ENCODE results near the gene GJA5. TPM values are rescaled to one million over a fixed set of nuclear protein-coding genes. Genes with fewer than 3 reads are reported as not detected.

The GJA5 gene
- total RNA-seq, 1 experiment from 2014 or later, result not detected

- Histone ChIP-seq H3K36me3 (no peaks in the 10 kb centered on the region), H3K9me3 (no peaks in the 10 kb centered on the region), H3K4me3 (no peak overlapping the region), H3K27me3 (no peaks in the 10 kb centered on the region)
- peak; percentile 54 for DNase-seq
These were observed 11.1 kb upstream of the GJA5 start for GRCh38 chr1:147771226-147772125.

- Histone ChIP-seq H3K9me3 (no peaks in the 10 kb centered on the region), H3K27me3 (no peaks in the 10 kb centered on the region), H3K4me3 (no peak overlapping the region), H3K36me3 (no peaks in the 10 kb centered on the region)
- DNase-seq, result no peak
These were observed 8.7 kb upstream of the GJA5 start for GRCh38 chr1:147769106-147769505.

- no peak for DNase-seq
- H3K27me3 ChIP-seq, result no peaks in the 10 kb centered on the region
- no peak overlapping the region for H3K4me3 ChIP-seq
- no peaks in the 10 kb centered on the region for H3K36me3 ChIP-seq
- no peaks in the 10 kb centered on the region for H3K9me3 ChIP-seq
These were observed 8.2 kb upstream of the GJA5 start for GRCh38 chr1:147768582-147768981.

DNA sequence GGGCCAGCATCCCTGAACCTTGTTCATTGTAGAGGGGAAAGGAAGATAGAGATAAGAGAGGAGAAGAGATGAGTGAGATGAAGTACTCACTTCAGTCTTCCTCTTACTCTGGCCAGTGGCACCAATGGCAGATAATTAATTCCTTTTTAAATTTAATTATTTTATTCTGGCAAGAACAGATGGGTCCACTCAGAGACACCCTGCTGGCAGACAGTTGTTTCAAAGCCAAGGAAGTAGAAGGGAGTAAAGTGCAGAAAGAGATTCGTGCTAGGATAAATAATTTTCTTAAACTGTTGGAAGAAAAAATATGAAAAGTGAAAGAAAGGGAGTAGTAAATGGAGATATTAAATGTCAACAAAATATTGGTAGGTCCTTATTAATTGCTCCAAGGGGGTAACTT lies 7.7 kb upstream of the GJA5 start:
- Histone ChIP-seq H3K27me3 (no peaks in the 10 kb centered on the region), H3K9me3 (no peaks in the 10 kb centered on the region), H3K36me3 (no peaks in the 10 kb centered on the region), H3K4me3 (no peak overlapping the region)
- no peak for DNase-seq

GRCh38 chr1:147762233-147763024 lies 2.0 kb upstream of the GJA5 start:
- H3K4me3 ChIP-seq, result no peak overlapping the region
- DNase-seq, result no peak
- H3K36me3 ChIP-seq, result no peaks in the 10 kb centered on the region
- no peaks in the 10 kb centered on the region for H3K9me3 ChIP-seq
- H3K27me3 ChIP-seq, result no peaks in the 10 kb centered on the region

DNA sequence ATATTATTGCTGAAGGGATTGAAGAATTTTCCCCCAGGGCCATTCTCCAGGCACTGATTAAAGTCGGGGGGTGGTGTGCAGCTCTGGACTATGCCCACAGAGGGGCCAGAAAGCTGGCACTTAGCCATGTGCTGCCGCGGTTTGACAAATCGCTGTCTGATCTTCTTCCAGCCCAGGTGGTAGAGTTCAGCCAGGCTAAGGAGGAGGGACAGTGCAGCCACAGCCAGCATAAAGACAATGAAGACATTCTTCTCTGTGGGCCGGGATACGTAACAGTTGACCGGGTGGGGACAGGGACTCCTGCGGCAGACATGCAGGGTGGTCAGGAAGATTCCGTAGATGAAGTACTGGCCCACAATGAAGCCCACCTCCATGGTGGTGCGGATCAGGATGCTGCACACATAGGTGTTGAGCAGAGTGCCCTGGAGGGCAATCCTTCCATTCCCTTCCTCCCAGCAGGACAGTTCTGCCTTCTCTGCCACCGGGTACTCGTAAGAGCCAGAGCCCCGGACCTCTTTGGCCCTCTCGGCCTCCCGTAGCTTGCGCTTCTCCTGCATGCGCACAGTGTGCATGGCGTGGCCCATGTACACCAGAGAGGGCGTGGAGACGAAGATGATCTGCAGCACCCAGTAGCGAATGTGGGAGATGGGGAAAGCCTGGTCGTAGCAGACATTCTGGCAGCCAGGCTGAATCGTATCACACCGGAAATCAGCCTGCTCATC lies 1.9 kb downstream of the GJA5 start:
- Histone ChIP-seq H3K27me3 (no peaks in the 10 kb centered on the region), H3K4me3 (no peak overlapping the region), H3K36me3 (no peaks in the 10 kb centered on the region), H3K9me3 (no peaks in the 10 kb centered on the region)
- no peak for DNase-seq

- DNase-seq, result no peak
- no peaks in the 10 kb centered on the region for H3K27me3 ChIP-seq
- H3K4me3 ChIP-seq, result no peak overlapping the region
- no peaks in the 10 kb centered on the region for H3K36me3 ChIP-seq
- H3K9me3 ChIP-seq, result no peaks in the 10 kb centered on the region
These were observed 3.1 kb downstream of the GJA5 start for GRCh38 chr1:147757015-147757990.

GRCh38 chr1:147756341-147756740 lies 4.1 kb downstream of the GJA5 start:
- H3K9me3 ChIP-seq, result no peaks in the 10 kb centered on the region
- H3K4me3 ChIP-seq, result no peak overlapping the region
- no peak for DNase-seq
- no peaks in the 10 kb centered on the region for H3K27me3 ChIP-seq
- H3K36me3 ChIP-seq, result no peaks in the 10 kb centered on the region

DNA sequence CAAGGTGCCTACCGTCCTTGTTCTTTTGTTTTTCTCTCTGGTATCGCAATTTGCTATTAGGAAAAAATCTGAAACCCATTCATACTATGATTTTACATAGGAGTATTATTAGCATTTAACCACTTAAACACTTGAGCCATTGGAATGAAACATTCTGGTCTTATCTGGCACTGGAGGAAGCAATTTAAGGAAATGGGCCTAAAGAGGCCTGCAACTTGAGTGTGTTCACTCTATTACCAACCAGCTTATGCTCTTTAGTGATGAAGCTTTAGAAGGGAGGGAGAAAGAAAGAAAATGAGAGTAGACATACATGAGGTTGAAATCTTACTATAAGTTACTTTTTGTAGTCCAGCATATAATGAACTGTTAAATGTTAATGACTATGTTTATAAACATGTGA lies 5.7 kb downstream of the GJA5 start:
- H3K9me3 ChIP-seq, result no peaks in the 10 kb centered on the region
- H3K36me3 ChIP-seq, result no peaks in the 10 kb centered on the region
- no peak for DNase-seq
- no peaks in the 10 kb centered on the region for H3K27me3 ChIP-seq
- H3K4me3 ChIP-seq, result no peak overlapping the region

- no peak for DNase-seq
These were observed 7.3 kb downstream of the GJA5 start for GRCh38 chr1:147753081-147753480.

GRCh38 chr1:147752511-147752910 lies 7.9 kb downstream of the GJA5 start:
- no peaks in the 10 kb centered on the region for H3K27me3 ChIP-seq
- H3K4me3 ChIP-seq, result no peak overlapping the region
- no peaks in the 10 kb centered on the region for H3K36me3 ChIP-seq
- H3K9me3 ChIP-seq, result no peaks in the 10 kb centered on the region
- DNase-seq, result no peak

More at GRCh38 chr1:147753081-147753480, 7.3 kb downstream of the GJA5 start:
- Histone ChIP-seq H3K27me3 (no peaks in the 10 kb centered on the region), H3K4me3 (no peak overlapping the region), H3K36me3 (no peaks in the 10 kb centered on the region), H3K9me3 (no peaks in the 10 kb centered on the region)

DNA sequence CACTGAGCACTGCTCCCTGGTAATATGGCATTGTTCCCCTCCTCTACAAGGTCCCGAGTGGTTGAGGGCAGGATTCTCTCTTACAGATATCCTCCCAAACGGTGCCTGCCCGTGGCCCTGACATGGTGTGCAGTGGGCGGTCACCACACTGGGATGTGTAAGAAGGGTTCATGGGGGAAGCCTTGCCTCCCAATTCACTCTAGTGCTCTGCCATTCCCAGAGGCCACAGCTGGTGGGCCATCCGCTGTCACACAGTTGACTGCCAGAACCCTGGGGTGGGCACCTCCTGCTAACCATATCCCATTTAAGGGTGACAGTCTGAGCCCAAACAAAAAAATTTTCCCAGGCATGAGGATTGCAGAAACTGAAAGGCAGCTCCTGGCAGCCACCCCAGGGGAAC lies 9.1 kb downstream of the GJA5 start:
- DNase-seq, result no peak

GRCh38 chr1:147750618-147751217 lies 9.7 kb downstream of the GJA5 start:
- no peak for DNase-seq
- no peak overlapping the region for H3K4me3 ChIP-seq
- no peaks in the 10 kb centered on the region for H3K9me3 ChIP-seq
- no peaks in the 10 kb centered on the region for H3K27me3 ChIP-seq
- H3K36me3 ChIP-seq, result no peaks in the 10 kb centered on the region

More for the DNA sequence above, 9.1 kb downstream of the GJA5 start:
- no peaks in the 10 kb centered on the region for H3K36me3 ChIP-seq
- no peaks in the 10 kb centered on the region for H3K9me3 ChIP-seq
- H3K4me3 ChIP-seq, result no peak overlapping the region
- no peaks in the 10 kb centered on the region for H3K27me3 ChIP-seq

DNA sequence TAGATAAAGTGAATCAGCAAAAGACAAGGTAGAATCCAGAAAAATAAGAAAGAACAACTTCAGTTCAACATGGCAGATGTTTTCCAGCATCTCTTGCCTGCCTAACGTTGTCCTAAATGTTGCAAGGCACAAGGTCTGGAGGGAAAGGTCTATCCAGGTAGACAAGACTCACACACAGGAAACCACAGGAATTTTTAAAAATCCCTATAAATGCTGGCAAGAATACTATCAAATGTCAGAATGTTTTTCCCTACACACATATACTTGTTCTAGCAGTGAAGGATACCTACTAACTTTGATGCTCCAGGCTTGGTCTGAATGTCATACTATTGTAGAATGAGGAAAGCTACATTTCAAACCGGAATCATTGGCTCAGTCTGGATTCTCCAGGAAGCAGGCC lies 10.6 kb downstream of the GJA5 start:
- Histone ChIP-seq H3K4me3 (no peak overlapping the region), H3K36me3 (no peaks in the 10 kb centered on the region), H3K9me3 (no peaks in the 10 kb centered on the region), H3K27me3 (no peaks in the 10 kb centered on the region)
- no peak for DNase-seq

GRCh38 chr1:147748676-147749350 lies 11.6 kb downstream of the GJA5 start:
- no peak for DNase-seq
- no peaks in the 10 kb centered on the region for H3K36me3 ChIP-seq
- H3K9me3 ChIP-seq, result no peaks in the 10 kb centered on the region
- H3K27me3 ChIP-seq, result no peaks in the 10 kb centered on the region
- H3K4me3 ChIP-seq, result no peak overlapping the region

Data from MG63 (cell line).